Measurements from ENCODE around the gene NEU1.

The NEU1 gene

DNA sequence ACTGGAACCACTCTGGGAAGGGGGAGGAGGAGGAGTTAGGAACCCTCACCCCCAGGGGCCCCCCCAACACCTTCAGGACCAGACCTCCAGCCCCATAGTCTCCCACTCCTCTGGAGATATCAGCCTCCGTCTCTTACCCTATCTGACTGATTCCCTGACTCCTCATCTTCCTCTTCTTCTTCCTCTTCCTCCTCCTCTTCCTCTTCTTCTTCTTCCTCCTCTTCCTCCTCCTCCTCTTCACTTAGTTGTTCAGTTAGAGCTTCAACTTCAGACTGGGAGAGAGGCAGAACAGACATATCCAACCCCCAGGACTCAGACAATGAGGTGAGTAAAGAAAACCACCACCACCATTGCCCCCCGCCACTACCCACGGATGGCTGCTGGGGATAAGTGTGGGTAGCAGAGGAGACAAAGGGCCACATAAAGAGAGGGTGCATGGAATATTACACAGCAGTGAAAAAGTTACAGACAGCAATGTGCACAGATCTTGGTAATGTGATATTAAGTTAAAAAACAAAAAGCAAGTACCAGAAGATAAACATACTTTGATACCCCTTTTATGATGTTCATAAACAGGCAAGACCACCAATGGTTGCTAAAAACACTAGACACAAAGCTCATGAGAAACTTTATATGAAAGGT, 26.8 kb upstream of the NEU1 start:
- Histone ChIP-seq H3K14ac (ENCODE audit: low read length in 2 of 2) (no peak overlapping the region), H2BK120ac (ENCODE audit: low read depth, low read length) (no peak overlapping the region), H4K91ac (ENCODE audit: low read length) (no peak overlapping the region), H2AFZ (ENCODE audit: low read depth, low read length) (no peak overlapping the region), H3K79me1 (replicated peaks; ENCODE audit: low read length, poor library complexity, severe bottlenecking) (peaks cover 14% of the 10 kb centered on the region), H3K4me3 (ENCODE audit: insufficient read depth in 1 of 2, low read depth in 1 of 2, low read length in 2 of 2) (no peak overlapping the region), H3K27ac (ENCODE audit: low read length, poor library complexity, severe bottlenecking) (no peak overlapping the region), H3K23ac (ENCODE audit: low read length in 2 of 2) (no peak overlapping the region), H2AK5ac (ENCODE audit: low read length, severe bottlenecking) (no peak overlapping the region), H3K4me1 (ENCODE audit: control insufficient read depth, insufficient read depth, low read depth, low read length) (peaks cover 5% of the 10 kb centered on the region), H2BK5ac (ENCODE audit: low read depth, low read length, poor library complexity, severe bottlenecking) (no peak overlapping the region), H3K9me3 (ENCODE audit: control insufficient read depth, low read length) (no peaks in the 10 kb centered on the region), H3K18ac (ENCODE audit: low read depth in 1 of 2, low read length in 2 of 2) (no peak overlapping the region), H3K9ac (ENCODE audit: low read length) (no peak overlapping the region), H3K27me3 (ENCODE audit: control insufficient read depth in 1 of 2, insufficient read depth in 1 of 2, low read length in 2 of 2) (no peaks in the 10 kb centered on the region), H3K36me3 (ENCODE audit: control insufficient read depth in 1 of 2, insufficient read depth in 2 of 2, low read depth in 1 of 2, low read length in 2 of 2) (peaks cover 64 to 82% of the 10 kb centered on the region in 2 experiments), H3K4me2 (ENCODE audit: low read length, poor library complexity, severe bottlenecking) (no peak overlapping the region), H2BK12ac (ENCODE audit: low read length in 2 of 2) (no peak overlapping the region), H3K4ac (ENCODE audit: low read depth in 1 of 2, low read length in 2 of 2) (no peak overlapping the region), H4K8ac (ENCODE audit: low read length) (no peak overlapping the region), H2BK15ac (ENCODE audit: low read depth, poor library complexity, severe bottlenecking) (no peak overlapping the region)
- 100% methylated on average over 2 of the region's 3 CpGs for WGBS
- DNase-seq, result no peak

DNA sequence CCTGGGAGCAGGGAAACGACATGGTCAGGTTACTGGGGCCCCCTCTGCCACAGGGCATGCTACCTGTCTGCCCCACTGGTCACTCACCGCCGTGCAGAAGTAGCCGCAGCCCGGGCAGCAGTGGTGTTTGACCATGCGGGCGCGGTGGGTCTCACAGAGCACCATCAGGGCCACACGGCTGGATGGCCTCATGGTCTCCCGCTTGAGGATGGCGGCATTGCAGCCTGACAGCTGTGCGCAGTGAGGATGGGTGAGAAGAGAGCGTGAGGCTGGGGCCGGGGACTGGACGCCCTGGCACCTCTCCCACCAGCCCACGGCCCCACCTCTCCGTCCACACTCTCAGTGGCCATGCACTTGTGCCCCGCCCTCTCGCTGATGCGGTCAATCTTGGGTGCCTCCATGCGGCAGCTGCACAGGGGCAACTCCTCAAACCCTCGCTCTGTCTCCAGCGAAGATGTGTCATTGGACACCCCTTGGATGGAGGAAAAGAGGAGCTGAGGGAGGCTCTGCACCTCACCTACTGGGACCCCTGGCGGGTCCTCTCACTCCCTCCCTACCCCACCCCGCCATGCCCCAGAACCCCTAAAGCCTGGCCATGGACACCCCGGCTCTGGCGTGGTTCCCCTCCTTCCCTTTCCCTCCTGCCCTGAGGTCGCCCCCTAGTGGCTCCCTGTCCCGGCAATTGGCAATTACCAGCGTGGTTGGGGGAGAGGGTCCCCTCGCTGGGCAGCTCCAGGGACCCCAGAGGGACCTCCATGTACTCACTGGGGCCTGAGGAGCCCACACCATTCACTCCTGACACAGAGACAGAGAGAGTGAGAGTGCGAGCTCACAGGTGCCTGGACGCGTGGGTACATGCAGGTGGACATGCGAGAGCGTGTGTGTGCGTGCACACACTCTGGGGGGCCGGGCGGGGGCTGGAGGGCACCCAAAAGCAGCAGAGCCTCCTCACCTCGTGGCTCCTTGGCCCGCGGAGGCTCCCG, 25.9 kb upstream of the NEU1 start:
- Histone ChIP-seq H4K91ac (ENCODE audit: low read length) (no peak overlapping the region), H2BK120ac (ENCODE audit: low read depth, low read length) (no peak overlapping the region), H2BK5ac (ENCODE audit: low read depth, low read length, poor library complexity, severe bottlenecking) (no peak overlapping the region), H2AK5ac (ENCODE audit: low read length, severe bottlenecking) (no peak overlapping the region), H3K36me3 (ENCODE audit: control insufficient read depth in 1 of 2, insufficient read depth in 2 of 2, low read depth in 1 of 2, low read length in 2 of 2) (peaks cover 66 to 89% of the 10 kb centered on the region in 2 experiments), H2BK15ac (ENCODE audit: low read depth, poor library complexity, severe bottlenecking) (no peak overlapping the region), H2AFZ (ENCODE audit: low read depth, low read length) (no peak overlapping the region), H3K4me2 (ENCODE audit: low read length, poor library complexity, severe bottlenecking) (no peak overlapping the region), H3K4me1 (ENCODE audit: control insufficient read depth, insufficient read depth, low read depth, low read length) (peaks cover 5% of the 10 kb centered on the region), H3K23ac (ENCODE audit: low read length in 2 of 2) (no peak overlapping the region), H3K14ac (ENCODE audit: low read length in 2 of 2) (no peak overlapping the region), H3K9me3 (ENCODE audit: control insufficient read depth, low read length) (no peaks in the 10 kb centered on the region), H3K18ac (ENCODE audit: low read depth in 1 of 2, low read length in 2 of 2) (no peak overlapping the region), H2BK12ac (ENCODE audit: low read length in 2 of 2) (no peak overlapping the region), H3K27me3 (ENCODE audit: control insufficient read depth in 1 of 2, insufficient read depth in 1 of 2, low read length in 2 of 2) (no peaks in the 10 kb centered on the region), H3K27ac (ENCODE audit: low read length, poor library complexity, severe bottlenecking) (no peak overlapping the region), H3K4ac (ENCODE audit: low read depth in 1 of 2, low read length in 2 of 2) (no peak overlapping the region), H3K79me1 (replicated peaks; ENCODE audit: low read length, poor library complexity, severe bottlenecking) (peaks cover 14% of the 10 kb centered on the region), H3K9ac (ENCODE audit: low read length) (no peak overlapping the region), H4K8ac (ENCODE audit: low read length) (no peak overlapping the region), H3K4me3 (ENCODE audit: insufficient read depth in 1 of 2, low read depth in 1 of 2, low read length in 2 of 2) (peak overlapping the region in 1 of 2 experiments; percentile 6)
- no peak for DNase-seq
- 88% methylated on average over 34 of the region's 43 CpGs for WGBS

- no peak overlapping the region for H3K4ac ChIP-seq (ENCODE audit: low read depth in 1 of 2, low read length in 2 of 2)
- H3K9me3 ChIP-seq (ENCODE audit: control insufficient read depth, low read length), result no peaks in the 10 kb centered on the region
- 95% methylated on average over 18 of the region's 19 CpGs for WGBS
- H3K4me2 ChIP-seq (ENCODE audit: low read length, poor library complexity, severe bottlenecking), result no peak overlapping the region
- no peak for DNase-seq
- no peak overlapping the region for H3K18ac ChIP-seq (ENCODE audit: low read depth in 1 of 2, low read length in 2 of 2)
- no peaks in the 10 kb centered on the region for H3K27me3 ChIP-seq (ENCODE audit: control insufficient read depth in 1 of 2, insufficient read depth in 1 of 2, low read length in 2 of 2)
- H3K14ac ChIP-seq (ENCODE audit: low read length in 2 of 2), result no peak overlapping the region
- H3K4me3 ChIP-seq (ENCODE audit: insufficient read depth in 1 of 2, low read depth in 1 of 2, low read length in 2 of 2), result no peak overlapping the region
- no peak overlapping the region for H2BK5ac ChIP-seq (ENCODE audit: low read depth, low read length, poor library complexity, severe bottlenecking)
- no peak overlapping the region for H2BK120ac ChIP-seq (ENCODE audit: low read depth, low read length)
- H3K79me1 ChIP-seq (replicated peaks; ENCODE audit: low read length, poor library complexity, severe bottlenecking), result peaks cover 10% of the 10 kb centered on the region
- no peak overlapping the region for H4K8ac ChIP-seq (ENCODE audit: low read length)
- H2BK15ac ChIP-seq (ENCODE audit: low read depth, poor library complexity, severe bottlenecking), result no peak overlapping the region
- no peak overlapping the region for H3K27ac ChIP-seq (ENCODE audit: low read length, poor library complexity, severe bottlenecking)
- H2AK5ac ChIP-seq (ENCODE audit: low read length, severe bottlenecking), result no peak overlapping the region
- no peak overlapping the region for H2AFZ ChIP-seq (ENCODE audit: low read depth, low read length)
- peaks cover 6% of the 10 kb centered on the region for H3K4me1 ChIP-seq (ENCODE audit: control insufficient read depth, insufficient read depth, low read depth, low read length)
- no peak overlapping the region for H3K23ac ChIP-seq (ENCODE audit: low read length in 2 of 2)
- H4K91ac ChIP-seq (ENCODE audit: low read length), result no peak overlapping the region
- peaks cover 70 to 89% of the 10 kb centered on the region in 2 experiments for H3K36me3 ChIP-seq (ENCODE audit: control insufficient read depth in 1 of 2, insufficient read depth in 2 of 2, low read depth in 1 of 2, low read length in 2 of 2)
- H3K9ac ChIP-seq (ENCODE audit: low read length), result no peak overlapping the region
- H2BK12ac ChIP-seq (ENCODE audit: low read length in 2 of 2), result no peak overlapping the region
Observed at GRCh38 chr6:31887173-31888007, 24.8 kb upstream of the NEU1 start.
